ENCODE results near the gene CHST3.
"Not testable (repeated sequence)": the region's sequence is repeated elsewhere in the genome, so short reads cannot be mapped to it uniquely, and the experiment has no call there.

The CHST3 gene

DNA sequence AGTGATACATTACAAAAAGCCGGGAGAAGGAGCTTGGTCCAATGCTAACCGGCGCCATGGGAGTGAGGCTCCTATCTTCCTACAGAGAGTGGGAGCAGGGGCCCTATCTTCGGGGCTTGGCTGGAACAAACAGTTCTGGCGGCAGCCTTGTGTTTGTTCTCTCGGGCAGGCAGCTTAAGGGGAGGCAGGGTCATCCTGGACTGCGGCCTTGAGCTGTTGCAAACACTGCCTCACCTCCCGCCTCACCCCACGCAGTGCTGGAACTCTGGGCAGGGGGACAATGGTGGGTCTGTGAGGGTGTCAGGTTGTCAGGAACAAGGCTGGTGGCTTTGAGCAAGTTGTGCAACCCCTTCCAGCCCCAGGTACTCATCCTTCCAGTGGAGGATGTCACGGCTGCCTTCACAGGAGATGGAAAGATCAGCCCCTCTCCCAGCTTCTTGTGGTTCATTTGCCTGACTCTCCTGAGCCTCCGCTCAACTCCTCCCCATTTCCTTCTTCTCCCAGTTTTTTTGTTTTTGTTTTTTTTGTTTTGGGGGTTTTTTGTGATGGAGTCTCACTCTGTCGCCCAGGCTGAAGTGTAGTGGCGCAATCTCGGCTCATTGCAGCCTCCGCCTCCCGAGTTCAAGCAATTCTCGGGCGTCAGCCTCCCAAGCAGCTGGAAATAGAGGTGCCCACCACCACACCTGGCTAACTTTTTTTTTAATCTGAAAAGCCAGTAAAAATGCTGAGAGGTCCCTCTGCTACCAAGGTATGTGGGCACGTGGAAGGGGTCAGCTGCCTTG lies 66.8 kb downstream of the CHST3 start:
- no peak overlapping the region for H3K4me3 ChIP-seq (ENCODE audit: low read length)
- TF ChIP-seq, protein P1, sequence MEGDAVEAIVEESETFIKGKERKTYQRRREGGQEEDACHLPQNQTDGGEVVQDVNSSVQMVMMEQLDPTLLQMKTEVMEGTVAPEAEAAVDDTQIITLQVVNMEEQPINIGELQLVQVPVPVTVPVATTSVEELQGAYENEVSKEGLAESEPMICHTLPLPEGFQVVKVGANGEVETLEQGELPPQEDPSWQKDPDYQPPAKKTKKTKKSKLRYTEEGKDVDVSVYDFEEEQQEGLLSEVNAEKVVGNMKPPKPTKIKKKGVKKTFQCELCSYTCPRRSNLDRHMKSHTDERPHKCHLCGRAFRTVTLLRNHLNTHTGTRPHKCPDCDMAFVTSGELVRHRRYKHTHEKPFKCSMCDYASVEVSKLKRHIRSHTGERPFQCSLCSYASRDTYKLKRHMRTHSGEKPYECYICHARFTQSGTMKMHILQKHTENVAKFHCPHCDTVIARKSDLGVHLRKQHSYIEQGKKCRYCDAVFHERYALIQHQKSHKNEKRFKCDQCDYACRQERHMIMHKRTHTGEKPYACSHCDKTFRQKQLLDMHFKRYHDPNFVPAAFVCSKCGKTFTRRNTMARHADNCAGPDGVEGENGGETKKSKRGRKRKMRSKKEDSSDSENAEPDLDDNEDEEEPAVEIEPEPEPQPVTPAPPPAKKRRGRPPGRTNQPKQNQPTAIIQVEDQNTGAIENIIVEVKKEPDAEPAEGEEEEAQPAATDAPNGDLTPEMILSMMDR (conservative IDR thresholded peaks at IDR 0.05; ENCODE audit: low read depth, low read length) = no peak
- no peak for DNase-seq (ENCODE audit: low read depth)

DNA sequence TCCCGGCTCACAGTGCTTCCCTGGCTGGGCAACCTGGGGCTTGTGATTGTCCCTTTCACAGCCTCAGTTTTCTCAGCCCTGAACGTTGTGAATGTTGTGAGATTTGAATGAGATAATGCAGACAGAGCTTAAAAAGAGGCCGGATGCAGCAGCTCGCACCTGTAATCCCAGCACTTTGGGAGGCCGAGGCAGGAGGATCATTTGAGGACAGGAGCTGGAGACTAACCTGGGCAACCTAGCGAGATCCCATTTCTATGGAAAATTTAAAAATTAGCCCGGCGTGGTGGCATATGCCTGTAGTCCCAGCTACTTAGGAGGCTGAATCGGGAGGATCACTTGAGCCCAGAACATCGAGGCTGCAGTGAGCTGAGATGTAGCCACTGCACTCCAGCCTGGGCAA lies 67.5 kb downstream of the CHST3 start:
- no peak overlapping the region for H3K4me3 ChIP-seq (ENCODE audit: low read length)
- TF ChIP-seq, protein P1 (conservative IDR thresholded peaks at IDR 0.05; ENCODE audit: low read depth, low read length) = no peak
- no peak for DNase-seq (ENCODE audit: low read depth)

DNA sequence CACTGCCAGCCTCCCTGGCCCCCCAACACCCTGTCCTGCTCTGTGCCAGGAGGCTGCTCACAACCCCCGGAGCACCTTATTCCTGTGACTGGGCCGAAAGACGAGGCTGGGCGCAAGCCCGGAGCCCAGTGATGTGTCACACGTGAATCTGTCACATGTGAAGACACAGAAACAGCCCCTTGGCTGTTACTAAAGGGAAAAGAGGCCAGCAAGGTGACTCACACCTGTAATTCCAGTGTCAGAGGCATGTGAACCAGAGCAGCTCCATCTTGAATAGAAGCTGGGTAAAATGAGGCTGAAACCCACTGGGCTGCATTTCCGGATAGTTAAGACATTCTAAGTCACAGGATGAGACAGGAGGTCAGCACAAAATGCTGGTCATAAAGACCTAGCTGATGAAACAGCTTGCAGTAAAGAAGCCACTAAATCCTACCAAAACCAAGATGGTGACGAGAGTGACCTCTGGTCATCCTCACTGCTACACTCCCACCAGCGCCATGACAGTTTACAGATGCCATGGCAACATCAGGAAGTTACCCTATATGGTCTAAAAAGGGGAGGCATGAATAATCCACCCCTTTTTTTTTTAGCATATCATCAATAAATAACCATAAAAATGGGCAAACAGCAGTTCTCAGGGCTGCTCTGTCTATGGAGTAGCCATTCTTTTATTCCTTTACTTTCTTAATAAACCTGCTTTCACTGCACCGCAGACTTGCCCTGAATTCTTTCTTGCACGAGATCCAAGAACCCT lies 68.4 kb downstream of the CHST3 start:
- DNase-seq (ENCODE audit: low read depth); H3K4me3 ChIP-seq (ENCODE audit: low read length): not testable (repeated sequence)

DNA sequence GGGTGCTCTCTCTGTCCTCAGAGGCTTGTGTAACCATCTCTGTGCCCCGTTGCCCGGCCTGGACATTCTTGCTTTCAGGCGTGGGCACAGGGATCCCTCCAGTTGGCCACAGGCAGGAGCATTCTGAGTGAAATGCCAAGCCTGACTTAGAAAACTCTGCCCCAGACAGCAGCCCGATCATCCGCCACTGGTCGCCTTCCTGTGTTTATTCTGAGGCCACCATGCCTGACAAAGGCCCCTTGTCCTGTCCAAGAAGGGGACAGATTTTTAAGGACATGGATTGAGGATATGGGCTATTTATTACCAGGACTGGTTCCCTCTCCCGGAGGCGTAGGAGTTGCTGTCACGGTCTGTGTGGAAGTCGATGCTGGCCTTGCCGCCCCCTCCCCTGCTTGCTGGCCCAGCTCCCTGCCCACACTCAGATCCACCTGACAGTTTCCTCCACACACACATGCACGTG lies 69.9 kb downstream of the CHST3 start:
- DNase-seq (ENCODE audit: low read depth) = no peak
- TF ChIP-seq, protein P1 (conservative IDR thresholded peaks at IDR 0.05; ENCODE audit: low read depth, low read length) = no peak
- H3K4me3 ChIP-seq (ENCODE audit: low read length) = no peak overlapping the region

DNA sequence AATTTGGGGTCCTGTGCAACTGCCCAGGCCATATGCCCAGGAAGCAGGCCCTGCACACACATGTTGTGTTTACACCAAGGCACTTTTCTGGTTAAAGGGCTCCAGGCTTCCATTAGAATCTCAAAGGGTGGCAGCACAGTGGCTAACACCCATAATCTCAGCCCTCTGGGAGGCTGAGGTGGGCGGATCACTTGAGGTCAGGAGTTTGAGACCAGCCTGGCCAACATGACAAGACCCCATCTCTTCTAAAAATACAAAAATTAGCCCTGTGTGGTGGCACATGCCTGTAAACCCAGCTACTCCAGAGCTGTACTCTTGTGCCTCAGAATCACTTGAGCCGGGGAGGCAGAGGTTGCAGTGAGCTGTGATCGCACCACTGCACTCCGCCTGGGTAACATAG lies 70.6 kb downstream of the CHST3 start:
- no peak overlapping the region for H3K4me3 ChIP-seq (ENCODE audit: low read length)
- no peak for DNase-seq (ENCODE audit: low read depth)
- TF ChIP-seq, protein P1 (conservative IDR thresholded peaks at IDR 0.05; ENCODE audit: low read depth, low read length) = no peak

DNA sequence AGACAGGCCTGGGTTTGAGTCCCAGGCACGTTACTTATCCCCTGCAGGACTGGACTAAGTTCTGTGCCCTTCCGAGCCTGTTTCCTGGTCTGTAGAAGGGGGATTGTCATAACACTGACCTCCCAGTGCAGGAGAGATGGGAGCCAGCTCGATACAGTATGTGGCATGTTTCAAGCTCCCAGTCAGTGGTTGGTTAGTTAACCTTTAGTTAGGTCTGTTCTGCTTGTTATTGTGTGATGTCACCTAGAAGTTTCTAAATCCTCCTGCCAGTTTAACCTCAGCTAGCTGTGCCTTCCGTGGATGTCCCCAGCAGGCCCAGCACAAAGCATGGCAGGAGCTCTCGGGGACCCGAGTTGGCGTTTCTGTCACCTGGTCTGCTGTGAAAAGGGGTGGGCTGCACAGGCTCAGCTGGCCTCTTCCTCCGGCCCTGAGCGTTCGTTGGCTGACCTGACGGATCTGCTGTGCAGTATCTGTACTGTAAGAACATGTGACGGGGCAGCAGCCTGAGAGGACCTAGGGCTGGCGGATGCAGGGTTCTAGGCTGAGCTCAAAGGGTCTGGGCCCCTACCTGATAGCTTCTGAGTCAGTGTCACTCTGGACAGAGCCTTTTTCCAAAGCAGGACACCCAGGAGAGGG lies 71.2 kb downstream of the CHST3 start:
- H3K4me3 ChIP-seq (ENCODE audit: low read length) = no peak overlapping the region
- TF ChIP-seq, protein P1 (conservative IDR thresholded peaks at IDR 0.05; ENCODE audit: low read depth, low read length) = no peak
- DNase-seq (ENCODE audit: low read depth) = no peak

DNA sequence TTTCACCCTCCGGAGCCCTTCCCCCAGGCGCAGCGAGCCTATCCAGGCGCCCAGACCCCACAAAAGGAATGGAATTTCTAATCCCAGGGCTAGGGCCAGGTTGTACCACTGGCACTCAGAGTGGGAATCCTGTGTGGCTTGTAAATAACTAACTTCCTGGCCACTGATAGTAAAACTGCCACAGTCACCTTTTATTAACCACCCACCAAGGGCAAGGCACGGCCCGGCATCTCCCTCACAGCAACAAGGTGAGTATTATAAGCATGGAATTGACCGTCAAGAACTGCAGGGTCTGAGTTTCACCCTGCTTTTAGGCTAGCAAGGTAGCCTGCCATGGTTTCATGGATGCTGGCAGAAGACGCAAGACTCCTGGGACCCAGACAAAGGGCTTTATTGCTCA lies 73.1 kb downstream of the CHST3 start:
- H3K4me3 ChIP-seq (ENCODE audit: low read length) = no peak overlapping the region
- TF ChIP-seq, protein P1 (conservative IDR thresholded peaks at IDR 0.05; ENCODE audit: low read depth, low read length) = no peak
- DNase-seq (ENCODE audit: low read depth) = peak; percentile 47

All from retinal pigment epithelial cell (primary cell).